ENCODE measurements around the gene GLIS1. TPM values are rescaled to one million over a fixed set of nuclear protein-coding genes. Genes with fewer than 3 reads are reported as not detected.

GLIS1 gene
- polyA plus RNA-seq, 5 donors: 0.06 to 0.10 (median 0.06) TPM; not detected in 2

GRCh38 chr1:53718443-53718842, 20.5 kb downstream of the GLIS1 start:
- no peak for DNase-seq

- no peak for DNase-seq
Observed at GRCh38 chr1:53717025-53717804, 21.7 kb downstream of the GLIS1 start.

GRCh38 chr1:53716150-53716549, 22.8 kb downstream of the GLIS1 start:
- no peak for DNase-seq

GRCh38 chr1:53715478-53715877, 23.5 kb downstream of the GLIS1 start:
- no peak for DNase-seq

GRCh38 chr1:53712276-53712675, 26.7 kb downstream of the GLIS1 start:
- DNase-seq: no peak

GRCh38 chr1:53710584-53710983, 28.4 kb downstream of the GLIS1 start:
- DNase-seq: no peak

GRCh38 chr1:53708687-53709086, 30.3 kb downstream of the GLIS1 start:
- no peak for DNase-seq

- DNase-seq: no peak
Observed at GRCh38 chr1:53706356-53706755, 32.6 kb downstream of the GLIS1 start.

- DNase-seq: no peak
Observed at GRCh38 chr1:53705446-53706096, 33.4 kb downstream of the GLIS1 start.

GRCh38 chr1:53704804-53705445, 34.0 kb downstream of the GLIS1 start:
- no peak for DNase-seq

GRCh38 chr1:53704304-53704703, 34.7 kb downstream of the GLIS1 start:
- no peak for DNase-seq

- no peak for DNase-seq
Observed at GRCh38 chr1:53703174-53703573, 35.8 kb downstream of the GLIS1 start.

- DNase-seq: no peak
Observed at GRCh38 chr1:53702341-53702740, 36.6 kb downstream of the GLIS1 start.

- no peak for DNase-seq
Observed at GRCh38 chr1:53700776-53701175, 38.2 kb downstream of the GLIS1 start.

- no peak for DNase-seq
Observed at GRCh38 chr1:53699981-53700380, 39.0 kb downstream of the GLIS1 start.

- no peak for DNase-seq
Observed at GRCh38 chr1:53698384-53698980, 40.5 kb downstream of the GLIS1 start.

GRCh38 chr1:53697721-53698383, 41.1 kb downstream of the GLIS1 start:
- DNase-seq: no peak

GRCh38 chr1:53696990-53697389, 42.0 kb downstream of the GLIS1 start:
- DNase-seq: no peak

GRCh38 chr1:53696571-53696970, 42.4 kb downstream of the GLIS1 start:
- DNase-seq: no peak

- DNase-seq: no peak
Observed at GRCh38 chr1:53696051-53696450, 42.9 kb downstream of the GLIS1 start.

- no peak for DNase-seq
Observed at GRCh38 chr1:53695116-53695515, 43.8 kb downstream of the GLIS1 start.

GRCh38 chr1:53694718-53695091, 44.3 kb downstream of the GLIS1 start:
- DNase-seq: no peak
